HG02938 (cell line): Measurements from ENCODE around the gene CDHR3.
"Not testable (repeated sequence)": the region's sequence is repeated elsewhere in the genome, so short reads cannot be mapped to it uniquely, and the experiment has no call there.

ENCODE experiments used
- ATAC-seq: cut with Tn5 transposase; IDR thresholded peaks from one replicate; pipeline ENCODE4 v1.9.1; 2021; ENCODE audit warnings: mild to moderate bottlenecking, moderate library complexity; ENCODE audit not compliant: unreplicated experiment

CDHR3 gene

GRCh38 chr7:105996860-105997737 lies 34.0 kb downstream of the CDHR3 start:
- no peak for ATAC-seq

- ATAC-seq, result no peak
Measured at GRCh38 chr7:105999256-105999655, 36.2 kb downstream of the CDHR3 start.

- ATAC-seq, result no peak
Measured at GRCh38 chr7:106001196-106001595, 38.1 kb downstream of the CDHR3 start.

- ATAC-seq, result no peak
Measured at GRCh38 chr7:106001886-106002285, 38.8 kb downstream of the CDHR3 start.

GRCh38 chr7:106003525-106004064 lies 40.5 kb downstream of the CDHR3 start:
- no peak for ATAC-seq

- no peak for ATAC-seq
Measured at GRCh38 chr7:106006906-106007305, 43.8 kb downstream of the CDHR3 start.

- not testable (repeated sequence) for ATAC-seq
Measured at GRCh38 chr7:106007796-106008195, 44.7 kb downstream of the CDHR3 start.

- ATAC-seq, result no peak
Measured at GRCh38 chr7:106009503-106010226, 46.6 kb downstream of the CDHR3 start.

GRCh38 chr7:106010331-106010730 lies 47.3 kb downstream of the CDHR3 start:
- ATAC-seq, result no peak

- no peak for ATAC-seq
Measured at GRCh38 chr7:106010866-106011265, 47.8 kb downstream of the CDHR3 start.

GRCh38 chr7:106012184-106012583 lies 49.1 kb downstream of the CDHR3 start:
- no peak for ATAC-seq

- no peak for ATAC-seq
Measured at GRCh38 chr7:106012935-106013439, 49.9 kb downstream of the CDHR3 start.

GRCh38 chr7:106015381-106016218 lies 52.5 kb downstream of the CDHR3 start:
- ATAC-seq, result no peak

- ATAC-seq, result no peak
Measured at GRCh38 chr7:106016331-106016730, 53.3 kb downstream of the CDHR3 start.

- no peak for ATAC-seq
Measured at GRCh38 chr7:106017657-106018056, 54.6 kb downstream of the CDHR3 start.

- ATAC-seq, result no peak
Measured at GRCh38 chr7:106018566-106019469, 55.8 kb downstream of the CDHR3 start.

GRCh38 chr7:106019470-106019820 lies 56.4 kb downstream of the CDHR3 start:
- no peak for ATAC-seq

- no peak for ATAC-seq
Measured at GRCh38 chr7:106021151-106022067, 58.3 kb downstream of the CDHR3 start.
